MCF 10A (cell line): Measurements from ENCODE around the gene ZIC5. TPM values are rescaled to one million over a fixed set of nuclear protein-coding genes. Genes with fewer than 3 reads are reported as not detected.

Experiments
- BruUV-seq: library from RNA; stranded (reverse); fragments of 400-500 nt; replicated peaks from 2 replicates; lab custom pipeline; 2021; lab: Mats Ljungman, UMichigan
- CTCF ChIA-PET: fragments of 300-600 bp; sonication (Branson Sonifier 250); formaldehyde crosslinking; extraction: SDS; loops from one replicate; lab custom pipeline; 2021; ENCODE audit warnings: antibody characterized with exemption, inconsistent platforms; lab: Yijun Ruan, JAX
- POLR2A ChIA-PET: fragments of 300-600, 350-650 bp; sonication (Branson Sonifier 250); formaldehyde crosslinking; extraction: SDS; loops from one replicate; lab custom pipeline; 2020; ENCODE audit warnings: antibody characterized with exemption, inconsistent platforms; lab: Yijun Ruan, JAX
- DNase-seq: peaks from one replicate; pipeline ENCODE4 v3.0.0-alpha.2; 2018; ENCODE audit not compliant: unreplicated experiment
- H3K27ac Mint-ChIP-seq: one replicate; pipeline ENCODE4 v1.8.0; 2022; ENCODE audit warnings: mild to moderate bottlenecking, low read depth, mixed read lengths; ENCODE audit not compliant: unreplicated experiment
- H3K27me3 Mint-ChIP-seq: one replicate; pipeline ENCODE4 v1.8.0; 2022; ENCODE audit warnings: mixed read lengths; ENCODE audit not compliant: insufficient read depth, unreplicated experiment
- H3K36me3 Mint-ChIP-seq: one replicate; pipeline ENCODE4 v1.8.0; 2022; ENCODE audit warnings: mild to moderate bottlenecking, moderate library complexity, mixed read lengths; ENCODE audit not compliant: insufficient read depth, unreplicated experiment
- H3K4me1 Mint-ChIP-seq: one replicate; pipeline ENCODE4 v1.8.0; 2022; ENCODE audit warnings: mixed read lengths; ENCODE audit not compliant: insufficient read depth, unreplicated experiment
- H3K4me3 Mint-ChIP-seq: one replicate; pipeline ENCODE4 v1.8.0; 2022; ENCODE audit warnings: mild to moderate bottlenecking, moderate library complexity, mixed read lengths; ENCODE audit not compliant: unreplicated experiment
- H3K9me3 Mint-ChIP-seq: one replicate; pipeline ENCODE4 v1.8.0; 2022; ENCODE audit warnings: mixed read lengths; ENCODE audit not compliant: unreplicated experiment
- intact Hi-C: fragments of 100-400 bp; cut with micrococcal nuclease; formaldehyde crosslinking; loops from 2 replicates; pipeline ENCODE4 v1.14.1; 2022
- total RNA-seq: library from RNA; stranded (reverse); gene quantifications from 2 replicates; pipeline ENCODE4 v1.2.3, GENCODE V29; 2022
- TF ChIP-seq, protein P1 (sequence below): fragments of 200-600 bp; IDR thresholded peaks from one replicate; pipeline ENCODE4 v1.8.0; 2022; ENCODE audit warnings: antibody characterized with exemption, mild to moderate bottlenecking; ENCODE audit not compliant: unreplicated experiment

The ZIC5 gene
- total RNA-seq, 1 experiment from 2014 or later: not detected

- no peaks in the 10 kb centered on the region for H3K27me3 Mint-ChIP-seq
- no peaks in the 10 kb centered on the region for H3K9me3 Mint-ChIP-seq
- intact Hi-C loops: loop anchor here (2.0 to 5.0 kb wide), 3 partner anchors 254 to 537 kb away; no protein-coding TSS in a partner anchor
- ChIA-PET CTCF (interaction anchor here (0.6 to 0.7 kb wide), 3 partner anchors 65 to 677 kb away, joined by 3 to 4 read pairs (median 3); no protein-coding TSS in a partner anchor), POLR2A (interaction anchor here (1.0 to 3.8 kb wide), 3 partner anchors 12 to 478 kb away, joined by 4 to 21 read pairs (median 16); partner anchors contain the start of gene PCCA)
- BruUV-seq: no TSS peak
- TF ChIP-seq, protein P1, sequence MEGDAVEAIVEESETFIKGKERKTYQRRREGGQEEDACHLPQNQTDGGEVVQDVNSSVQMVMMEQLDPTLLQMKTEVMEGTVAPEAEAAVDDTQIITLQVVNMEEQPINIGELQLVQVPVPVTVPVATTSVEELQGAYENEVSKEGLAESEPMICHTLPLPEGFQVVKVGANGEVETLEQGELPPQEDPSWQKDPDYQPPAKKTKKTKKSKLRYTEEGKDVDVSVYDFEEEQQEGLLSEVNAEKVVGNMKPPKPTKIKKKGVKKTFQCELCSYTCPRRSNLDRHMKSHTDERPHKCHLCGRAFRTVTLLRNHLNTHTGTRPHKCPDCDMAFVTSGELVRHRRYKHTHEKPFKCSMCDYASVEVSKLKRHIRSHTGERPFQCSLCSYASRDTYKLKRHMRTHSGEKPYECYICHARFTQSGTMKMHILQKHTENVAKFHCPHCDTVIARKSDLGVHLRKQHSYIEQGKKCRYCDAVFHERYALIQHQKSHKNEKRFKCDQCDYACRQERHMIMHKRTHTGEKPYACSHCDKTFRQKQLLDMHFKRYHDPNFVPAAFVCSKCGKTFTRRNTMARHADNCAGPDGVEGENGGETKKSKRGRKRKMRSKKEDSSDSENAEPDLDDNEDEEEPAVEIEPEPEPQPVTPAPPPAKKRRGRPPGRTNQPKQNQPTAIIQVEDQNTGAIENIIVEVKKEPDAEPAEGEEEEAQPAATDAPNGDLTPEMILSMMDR: no peak
- peak overlapping the region; percentile 73 for H3K4me3 Mint-ChIP-seq
- H3K27ac Mint-ChIP-seq: no peak overlapping the region
- H3K36me3 Mint-ChIP-seq: no peaks in the 10 kb centered on the region
- peak; percentile 81 for DNase-seq
- peaks cover 4% of the 10 kb centered on the region for H3K4me1 Mint-ChIP-seq
Observed at GRCh38 chr13:99980201-99980823, 8.7 kb upstream of the ZIC5 start.

- TF ChIP-seq, protein P1: no peak
- Mint-ChIP-seq H3K4me1 (peaks cover 4% of the 10 kb centered on the region), H3K27ac (no peak overlapping the region), H3K9me3 (no peaks in the 10 kb centered on the region), H3K4me3 (peak overlapping the region; percentile 73), H3K36me3 (no peaks in the 10 kb centered on the region), H3K27me3 (no peaks in the 10 kb centered on the region)
- POLR2A ChIA-PET: interaction anchor here (3.5 to 3.8 kb wide), 2 partner anchors 13 to 109 kb away, joined by 16 to 21 read pairs; partner anchors contain the start of gene PCCA
- intact Hi-C loops: loop anchor here (2.0 to 5.0 kb wide), 3 partner anchors 255 to 538 kb away; no protein-coding TSS in a partner anchor
- CTCF ChIA-PET: interaction anchor here (0.7 kb wide), 2 partner anchors 64 to 678 kb away, joined by 3 read pairs; no protein-coding TSS in a partner anchor
- no peak for DNase-seq
- no TSS peak for BruUV-seq
Observed at GRCh38 chr13:99979453-99980200, 8.1 kb upstream of the ZIC5 start.

GRCh38 chr13:99978799-99979452, 7.4 kb upstream of the ZIC5 start:
- TF ChIP-seq, protein P1: no peak
- DNase-seq: no peak
- no peaks in the 10 kb centered on the region for H3K27me3 Mint-ChIP-seq
- intact Hi-C loops: no loop called here
- no peaks in the 10 kb centered on the region for H3K4me1 Mint-ChIP-seq
- CTCF ChIA-PET: interaction anchor here (0.6 kb wide), 1 partner anchor 24 kb away, joined by 4 read pairs; no protein-coding TSS in a partner anchor
- H3K9me3 Mint-ChIP-seq: no peaks in the 10 kb centered on the region
- no peak overlapping the region for H3K27ac Mint-ChIP-seq
- no peaks in the 10 kb centered on the region for H3K36me3 Mint-ChIP-seq
- no peak overlapping the region for H3K4me3 Mint-ChIP-seq
- POLR2A ChIA-PET: interaction anchor here (3.8 kb wide), 1 partner anchor 109 kb away, joined by 21 read pairs; the partner anchor contains the start of gene PCCA
- BruUV-seq: no TSS peak
